HG03060 (cell line): ENCODE results near the gene EPB41L4A.

Experiments used
- ATAC-seq: cut with Tn5 transposase; IDR thresholded peaks from one replicate; pipeline ENCODE4 v1.9.1; 2021; ENCODE audit warnings: low read depth, moderate number of reproducible peaks; ENCODE audit not compliant: unreplicated experiment

Gene EPB41L4A

GRCh38 chr5:112123086-112123485 is 296.0 kb downstream of the EPB41L4A start:
- ATAC-seq, result no peak

- ATAC-seq, result no peak
Observed at GRCh38 chr5:112122353-112122752, 296.7 kb downstream of the EPB41L4A start.

- no peak for ATAC-seq
Observed at GRCh38 chr5:112121258-112121657, 297.8 kb downstream of the EPB41L4A start.

- ATAC-seq, result no peak
Observed at GRCh38 chr5:112119969-112120368, 299.1 kb downstream of the EPB41L4A start.

- no peak for ATAC-seq
Observed at GRCh38 chr5:112119508-112119907, 299.6 kb downstream of the EPB41L4A start.

GRCh38 chr5:112117551-112117950 is 301.5 kb downstream of the EPB41L4A start:
- ATAC-seq, result no peak

- ATAC-seq, result no peak
Observed at GRCh38 chr5:112116371-112116770, 302.7 kb downstream of the EPB41L4A start.

- ATAC-seq, result no peak
Observed at GRCh38 chr5:112113565-112113964, 305.5 kb downstream of the EPB41L4A start.
